Activated CD4-positive, alpha-beta T cell treated with anti-CD3 and anti-CD28 coated beads, Interleukin-2, amount 10 ng/mL, durations not matched to agents 24 days and 14 days (primary cell): ENCODE measurements around the gene EFTUD2. TPM values are rescaled to one million over a fixed set of nuclear protein-coding genes. Genes with fewer than 3 reads are reported as not detected.

ENCODE experiments used
- total RNA-seq: library from RNA; stranded (reverse); gene quantifications from 2 replicates; pipeline ENCODE4 v1.2.3, GENCODE V29; 2022

Gene EFTUD2
- total RNA-seq, 1 donor from 2014 or later = 262 TPM

Other genes starting within 250 kb of the EFTUD2 start
- gene MEIOC, start 243.0 kb downstream of the EFTUD2 start, total RNA-seq = 0.14 and 0.42 TPM in 2 replicates
- gene CCDC43, start 209.7 kb downstream of the EFTUD2 start, total RNA-seq = 42.7 and 43.9 TPM in 2 replicates
- gene DBF4B, start 190.8 kb downstream of the EFTUD2 start, total RNA-seq = 25.2 and 25.7 TPM in 2 replicates
- gene ADAM11, start 140.5 kb downstream of the EFTUD2 start, total RNA-seq = 0.12 TPM in 2 replicates
- gene GJC1, start 69.2 kb downstream of the EFTUD2 start, total RNA-seq = 6.1 and 7.5 TPM in 2 replicates
- gene HIGD1B, start 51.6 kb downstream of the EFTUD2 start, total RNA-seq = not detected in 2 replicates
- gene GFAP, start 16.1 kb upstream of the EFTUD2 start, total RNA-seq = not detected in 2 replicates
- gene KIF18B, start 48.3 kb upstream of the EFTUD2 start, total RNA-seq = 42.1 and 42.7 TPM in 2 replicates
- gene C1QL1, start 68.9 kb upstream of the EFTUD2 start, total RNA-seq = 0.21 and 0.42 TPM in 2 replicates
- gene DCAKD, start 152.2 kb upstream of the EFTUD2 start, total RNA-seq = 24.6 and 25.4 TPM in 2 replicates
- gene NMT1, start 161.9 kb upstream of the EFTUD2 start, total RNA-seq = 176 and 182 TPM in 2 replicates
- 4.9 and 5.8 TPM in 2 replicates for gene PLCD3, start 233.1 kb upstream of the EFTUD2 start, total RNA-seq
- gene ACBD4, start 236.2 kb upstream of the EFTUD2 start, total RNA-seq = 13.5 and 14.7 TPM in 2 replicates
- 47.3 and 48.0 TPM in 2 replicates for gene HEXIM1, start 249.0 kb upstream of the EFTUD2 start, total RNA-seq